GM19395 (cell line): Measurements from ENCODE around the gene ADAMTS4.

Source experiments
- ATAC-seq: cut with Tn5 transposase; IDR thresholded peaks from one replicate; pipeline ENCODE4 v1.9.1; 2021; ENCODE audit warnings: mild to moderate bottlenecking, moderate library complexity; ENCODE audit not compliant: unreplicated experiment

The ADAMTS4 gene

DNA sequence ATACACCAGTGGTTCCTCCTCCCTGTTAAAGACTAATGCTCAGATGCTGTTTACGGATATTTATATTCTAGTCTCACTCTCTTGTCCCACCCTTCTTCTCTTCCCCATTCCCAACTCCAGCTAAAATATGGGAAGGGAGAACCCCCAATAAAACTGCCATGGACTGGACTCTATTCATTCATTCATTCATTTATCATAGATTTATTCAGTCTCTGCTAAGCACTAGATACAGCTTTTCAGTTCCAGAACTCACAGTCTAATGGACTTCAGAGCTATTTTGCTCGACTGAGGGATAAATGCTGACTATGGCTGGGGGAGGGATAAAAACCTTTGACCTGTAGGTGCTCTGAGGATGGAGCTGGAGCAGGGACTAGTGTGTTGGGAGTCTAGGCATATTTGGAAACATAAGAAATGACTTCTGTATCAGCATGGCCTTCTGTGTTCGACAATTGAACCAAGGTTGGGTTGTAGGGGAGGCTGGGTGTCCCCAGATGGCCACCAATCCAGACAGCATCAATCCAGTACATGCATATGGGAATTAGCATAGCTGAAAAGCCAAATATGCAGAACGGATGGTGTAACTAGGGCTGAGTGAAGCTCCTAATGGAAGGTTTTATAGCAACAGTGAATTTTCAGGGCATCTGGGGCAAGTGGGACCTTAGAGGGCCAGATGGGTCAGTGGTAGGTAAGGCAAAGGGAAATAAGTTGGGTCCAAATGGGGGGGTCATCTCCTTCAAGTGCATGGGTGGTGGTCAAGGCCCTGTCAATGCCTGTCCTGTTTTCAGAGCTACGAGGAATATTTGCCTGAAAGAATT lies 20.4 kb upstream of the ADAMTS4 start:
- ATAC-seq, result no peak

DNA sequence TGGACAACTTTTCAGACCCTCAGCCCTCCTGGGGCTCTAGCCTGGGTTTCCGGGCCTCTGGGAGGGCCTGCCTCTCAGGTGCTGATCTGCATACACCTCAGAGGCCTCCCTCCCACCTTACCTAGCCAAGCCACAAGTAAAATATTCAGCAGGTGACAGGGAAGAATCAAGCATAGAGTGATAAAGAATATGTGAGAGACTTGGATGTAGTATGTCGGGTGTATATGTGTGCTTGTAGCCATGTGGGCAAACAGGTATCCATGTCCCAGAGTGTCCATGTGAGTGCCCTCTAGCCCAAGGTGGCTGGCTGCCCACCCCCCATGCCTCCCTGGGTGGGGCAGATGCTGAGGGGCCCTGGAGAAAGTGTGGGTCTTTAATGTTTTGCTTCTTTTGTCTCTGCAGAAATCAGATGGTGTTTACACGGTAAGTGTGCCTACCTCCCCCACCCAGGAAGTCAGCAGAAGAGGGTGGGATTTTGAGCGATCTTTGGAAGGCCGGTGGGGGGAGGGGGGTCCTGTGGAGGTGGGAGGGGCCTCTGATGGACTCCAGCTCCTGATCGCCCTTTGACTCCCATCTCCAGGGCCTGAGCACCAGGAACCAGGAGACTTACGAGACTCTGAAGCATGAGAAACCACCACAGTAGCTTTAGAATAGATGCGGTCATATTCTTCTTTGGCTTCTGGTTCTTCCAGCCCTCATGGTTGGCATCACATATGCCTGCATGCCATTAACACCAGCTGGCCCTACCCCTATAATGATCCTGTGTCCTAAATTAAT lies 19.6 kb upstream of the ADAMTS4 start:
- no peak for ATAC-seq

DNA sequence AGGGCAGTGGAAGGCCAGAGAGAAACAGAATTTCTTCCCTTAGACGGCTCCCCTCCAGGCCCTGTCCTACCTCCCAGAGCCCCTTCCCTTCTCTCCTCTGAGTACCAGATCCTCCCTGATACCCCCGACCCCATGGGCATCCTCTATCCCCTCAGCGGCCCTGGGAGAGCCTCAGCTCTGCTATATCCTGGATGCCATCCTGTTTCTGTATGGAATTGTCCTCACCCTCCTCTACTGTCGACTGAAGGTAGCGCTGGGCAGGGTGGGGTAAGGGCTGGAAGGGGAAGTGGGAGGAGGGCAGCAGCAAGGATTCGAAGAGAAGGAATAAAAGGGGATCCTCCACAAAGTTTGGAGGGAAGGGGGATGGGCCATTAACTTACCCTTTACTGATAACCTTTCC lies 19.0 kb upstream of the ADAMTS4 start:
- ATAC-seq, result no peak

DNA sequence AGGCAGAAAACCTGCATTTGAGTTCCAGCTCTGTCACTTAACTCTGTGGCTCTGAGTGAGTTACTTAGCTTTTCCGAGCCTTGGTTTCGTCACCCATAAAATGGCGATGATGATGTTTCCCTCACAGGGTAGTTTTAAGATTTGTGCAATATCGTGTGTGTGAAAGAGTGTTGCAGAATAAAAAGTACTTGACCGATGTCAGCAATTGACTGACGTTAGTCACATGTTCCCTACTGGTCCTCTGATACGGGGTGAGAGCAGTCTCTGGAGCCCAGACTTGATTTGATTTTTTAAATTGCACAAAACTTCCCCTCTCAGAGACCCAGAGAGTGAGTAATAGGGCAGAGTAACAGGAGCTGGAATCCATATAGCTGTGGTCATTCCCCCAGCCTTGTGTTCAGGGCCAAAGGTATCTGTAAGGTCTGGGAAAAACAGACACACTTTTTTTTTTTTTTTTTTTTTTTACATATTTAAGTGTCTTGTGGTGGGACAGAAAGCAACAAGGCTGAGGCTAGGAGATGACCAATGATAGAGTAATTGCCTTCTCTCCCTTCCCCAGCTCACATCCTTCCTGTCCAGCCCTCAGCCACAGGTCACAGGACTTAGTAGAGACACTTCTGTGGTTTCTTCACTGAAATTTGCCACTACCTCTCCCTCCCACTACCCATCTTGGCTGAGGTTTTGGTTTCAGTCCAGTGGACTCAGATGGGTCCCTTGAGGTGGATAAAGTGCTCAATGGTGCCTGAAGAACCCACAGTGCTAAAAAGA lies 18.3 kb upstream of the ADAMTS4 start:
- peak; percentile 93 for ATAC-seq

DNA sequence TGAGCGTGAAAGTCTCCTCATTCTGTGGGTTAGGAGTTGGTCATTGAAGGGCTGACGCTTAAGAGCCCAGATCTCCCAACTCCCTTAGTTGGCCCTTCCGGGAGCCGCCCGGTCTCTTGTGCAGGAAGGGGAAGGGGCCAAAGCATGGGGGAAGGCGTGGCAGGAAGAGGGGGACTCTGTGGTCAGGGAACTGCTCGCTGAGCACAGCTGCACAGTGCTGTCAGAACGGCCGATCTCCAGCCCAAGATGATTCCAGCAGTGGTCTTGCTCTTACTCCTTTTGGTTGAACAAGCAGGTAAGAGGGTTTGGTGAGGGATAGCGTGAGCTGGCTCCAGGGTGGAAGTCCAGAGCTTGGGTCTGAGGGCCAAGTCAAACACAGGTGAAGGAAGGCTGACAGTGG lies 16.2 kb upstream of the ADAMTS4 start, which contains the start of gene FCER1G:
TSS of gene FCER1G (plus strand) at position 220 of the 400 bp plus-strand sequence. CDS start at position 247, 27 bp downstream.
- no peak for ATAC-seq

DNA sequence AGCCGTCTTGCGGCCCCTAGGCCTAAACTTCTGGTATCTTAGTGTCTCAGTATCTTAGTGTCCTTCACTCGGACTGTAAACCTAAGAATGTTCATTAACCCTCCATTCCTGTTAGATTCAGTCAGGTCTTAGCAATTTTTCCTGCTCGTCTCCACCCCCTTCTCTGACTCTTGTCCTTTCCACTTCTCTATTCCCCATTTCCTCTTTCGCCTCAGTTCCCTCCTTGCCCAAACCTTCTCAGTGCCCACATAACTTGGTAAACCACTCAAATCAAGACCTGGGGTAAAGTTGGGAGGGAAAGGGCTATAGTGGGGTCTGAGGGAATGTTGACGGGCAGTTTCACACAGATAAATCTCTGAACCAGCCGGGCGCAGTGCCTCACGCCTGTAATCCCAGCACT lies 15.5 kb upstream of the ADAMTS4 start:
- ATAC-seq, result no peak

DNA sequence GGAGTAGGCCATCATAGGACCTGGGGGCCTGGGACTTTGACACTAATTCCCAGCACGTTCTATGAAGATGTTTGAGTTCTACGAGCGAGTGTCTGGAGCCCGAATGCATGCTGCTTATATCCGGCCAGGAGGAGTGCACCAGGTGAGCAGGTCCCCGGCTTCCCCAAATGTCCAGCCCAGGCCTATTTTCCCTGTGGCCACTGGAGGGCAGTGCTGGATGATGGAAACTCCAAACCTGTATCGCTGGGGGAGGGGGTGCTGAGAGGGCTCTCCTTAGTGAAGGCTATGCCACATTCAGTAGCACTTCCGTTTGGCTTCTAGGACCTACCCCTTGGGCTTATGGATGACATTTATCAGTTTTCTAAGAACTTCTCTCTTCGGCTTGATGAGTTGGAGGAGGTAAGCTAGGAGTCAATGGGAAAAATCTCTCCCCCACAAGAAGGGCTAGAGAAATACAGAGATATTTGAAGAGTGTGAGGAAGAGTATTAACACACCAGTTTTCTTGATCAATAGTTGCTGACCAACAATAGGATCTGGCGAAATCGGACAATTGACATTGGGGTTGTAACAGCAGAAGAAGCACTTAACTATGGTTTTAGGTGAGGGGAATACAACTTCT lies 11.0 kb upstream of the ADAMTS4 start:
- ATAC-seq, result no peak

DNA sequence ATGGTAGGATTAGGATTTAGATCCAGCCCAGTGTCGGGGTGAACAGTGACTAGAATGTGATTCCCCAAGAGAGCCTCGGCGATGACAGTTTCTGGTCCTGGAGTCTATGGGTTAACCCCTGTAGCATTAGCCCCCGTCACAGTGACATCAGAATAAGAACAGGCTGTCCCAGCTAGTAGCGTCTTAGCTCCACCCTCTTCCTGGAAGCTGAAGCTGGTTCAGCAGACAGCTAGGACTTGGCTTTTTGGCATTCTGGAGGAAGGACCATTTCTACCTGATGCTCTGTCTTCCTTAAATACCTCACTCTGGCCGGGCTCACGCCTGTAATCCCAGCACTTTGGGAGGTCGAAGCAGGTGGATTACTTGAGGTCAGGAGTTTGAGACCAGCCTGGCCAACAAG lies 8.3 kb upstream of the ADAMTS4 start:
- no peak for ATAC-seq

DNA sequence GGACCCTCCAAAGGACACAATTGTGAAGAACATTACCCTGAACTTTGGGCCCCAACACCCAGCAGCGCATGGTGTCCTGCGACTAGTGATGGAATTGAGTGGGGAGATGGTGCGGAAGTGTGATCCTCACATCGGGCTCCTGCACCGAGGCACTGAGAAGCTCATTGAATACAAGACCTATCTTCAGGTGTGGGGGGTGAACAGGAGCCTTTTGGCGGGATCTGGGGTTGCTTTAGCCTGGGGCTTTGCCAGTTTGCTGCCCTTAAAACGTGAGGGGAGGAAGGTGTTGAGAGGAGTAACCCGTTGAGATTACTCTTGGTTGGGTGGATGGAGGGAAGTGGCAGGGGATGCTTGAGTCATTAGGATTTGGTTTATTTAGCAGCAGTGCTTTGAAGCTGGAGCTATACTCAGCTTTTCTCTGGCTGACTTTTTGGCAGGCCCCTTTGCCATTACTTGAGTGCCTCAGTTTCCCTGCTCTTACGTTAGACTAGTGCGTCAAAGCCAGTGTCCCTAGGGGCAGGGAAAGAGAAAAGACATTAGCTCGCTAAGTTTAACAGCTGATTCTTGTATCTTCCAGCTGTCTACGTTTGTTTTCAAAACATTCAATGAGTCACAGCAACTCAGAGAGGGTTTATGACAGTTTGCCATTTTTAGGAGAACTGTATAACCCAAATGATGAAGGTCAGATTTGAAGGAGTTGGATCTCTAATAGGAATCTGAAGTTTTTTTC lies 7.7 kb upstream of the ADAMTS4 start:
- no peak for ATAC-seq

DNA sequence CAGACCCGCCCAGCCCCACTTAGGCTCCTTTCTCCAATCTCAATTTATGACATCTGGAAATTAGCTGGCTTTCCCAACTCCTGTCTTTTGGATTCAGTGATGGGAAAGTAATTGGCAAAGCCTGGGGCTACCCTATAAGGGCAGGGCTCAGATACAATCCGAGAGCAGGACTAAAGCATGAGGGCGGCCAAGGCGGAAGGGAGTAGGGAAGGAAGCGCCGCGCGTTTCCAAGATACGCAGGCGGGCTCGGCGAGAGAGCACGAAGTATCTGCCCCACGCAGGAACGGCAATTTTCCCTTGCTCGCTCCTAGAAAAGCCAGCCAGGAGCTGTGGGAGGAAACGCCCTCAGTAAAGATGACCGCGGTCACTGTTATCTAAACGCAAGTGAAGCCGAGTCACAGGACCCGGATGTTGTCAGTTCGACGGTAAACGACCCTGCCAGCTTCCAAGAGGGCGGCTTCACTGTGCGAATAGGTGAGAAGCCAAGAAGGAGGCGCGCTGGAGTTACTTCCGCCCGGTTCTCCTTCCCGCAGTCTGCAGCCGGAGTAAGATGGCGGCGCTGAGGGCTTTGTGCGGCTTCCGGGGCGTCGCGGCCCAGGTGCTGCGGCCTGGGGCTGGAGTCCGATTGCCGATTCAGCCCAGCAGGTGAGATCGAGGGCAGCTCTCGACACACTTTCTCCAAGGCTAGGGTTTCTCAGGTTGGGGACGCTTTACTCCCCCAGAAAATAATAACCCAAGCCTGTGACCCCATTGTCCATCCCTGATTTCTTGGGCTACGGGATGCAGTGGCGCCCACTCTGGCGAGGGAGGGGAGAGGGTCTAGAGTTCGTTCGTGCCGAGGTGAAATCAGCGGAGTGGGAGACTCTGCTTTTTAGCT lies 3.2 kb upstream of the ADAMTS4 start, which contains the start of gene NDUFS2:
TSS of gene NDUFS2 (plus strand) at position 532 of the 877 bp plus-strand sequence. CDS start at position 551, 19 bp downstream.
- ATAC-seq, result peak; percentile 96

DNA sequence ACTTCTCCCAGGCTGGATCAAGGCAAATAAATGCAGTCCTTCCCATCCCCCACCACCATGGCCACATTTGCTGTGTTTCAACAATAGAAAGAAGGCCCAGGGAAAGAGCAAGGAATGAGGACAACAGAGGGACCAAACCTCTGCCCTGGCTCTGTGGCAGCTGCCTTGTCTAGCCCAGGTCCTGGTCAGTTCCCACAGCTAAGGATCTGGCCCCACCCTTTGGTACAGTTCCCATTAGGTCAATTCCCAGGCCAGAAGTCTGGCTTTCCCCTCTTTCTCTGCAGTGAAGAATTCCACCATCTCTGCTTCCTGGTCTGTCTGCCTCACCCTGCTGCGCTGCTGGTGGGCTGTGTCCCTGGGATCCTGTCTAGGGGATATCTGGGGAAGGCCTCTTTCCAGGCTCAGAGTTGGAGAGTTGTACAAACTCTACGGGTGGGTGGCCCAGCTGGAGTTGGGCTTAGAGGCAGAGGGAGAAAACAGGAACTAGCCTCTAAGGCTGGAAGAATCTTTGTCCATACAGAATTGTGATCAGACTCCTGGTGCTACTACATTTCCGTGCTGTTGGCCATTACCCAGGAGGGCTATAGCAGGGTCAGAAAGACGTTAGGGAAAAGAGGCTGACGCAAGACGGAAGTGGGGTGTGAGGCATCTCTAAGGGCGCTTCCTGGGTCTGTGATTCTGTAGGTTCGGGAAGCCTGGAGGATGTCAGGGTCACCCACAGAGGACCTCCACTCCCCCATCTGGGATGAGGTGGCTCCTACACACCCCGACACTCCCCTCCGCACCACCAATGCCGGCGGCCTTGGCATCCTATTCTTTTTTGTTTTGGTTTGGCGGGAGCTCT lies 2.4 kb upstream of the ADAMTS4 start:
- no peak for ATAC-seq

DNA sequence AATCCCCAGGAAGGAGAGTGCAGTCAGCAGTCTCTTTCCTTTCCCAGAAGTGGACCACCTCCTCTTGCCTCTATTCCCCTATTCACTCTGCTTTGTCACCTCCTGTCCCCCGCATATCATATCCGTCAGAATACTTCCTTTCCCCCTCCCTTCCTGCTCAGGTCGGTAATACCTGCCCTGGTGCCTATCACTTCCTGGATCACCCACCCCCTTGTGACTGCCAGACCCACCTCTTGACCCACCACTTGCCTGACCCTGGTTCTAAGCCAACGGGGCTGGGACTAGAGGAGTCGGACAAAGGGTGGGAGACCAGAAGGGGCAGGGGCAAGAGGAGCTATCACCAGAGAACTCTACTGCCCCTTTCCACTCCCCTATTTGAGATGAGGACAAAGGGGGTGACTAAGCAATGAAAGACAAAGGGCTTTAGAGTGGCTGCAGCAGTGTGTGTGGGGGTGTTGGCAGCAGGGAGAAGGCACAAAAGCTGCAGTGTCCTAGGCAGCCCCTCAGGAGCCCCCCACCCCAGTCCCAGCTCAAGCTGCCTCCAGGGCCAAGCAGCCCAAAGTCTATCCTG lies 1.7 kb upstream of the ADAMTS4 start:
- no peak for ATAC-seq

DNA sequence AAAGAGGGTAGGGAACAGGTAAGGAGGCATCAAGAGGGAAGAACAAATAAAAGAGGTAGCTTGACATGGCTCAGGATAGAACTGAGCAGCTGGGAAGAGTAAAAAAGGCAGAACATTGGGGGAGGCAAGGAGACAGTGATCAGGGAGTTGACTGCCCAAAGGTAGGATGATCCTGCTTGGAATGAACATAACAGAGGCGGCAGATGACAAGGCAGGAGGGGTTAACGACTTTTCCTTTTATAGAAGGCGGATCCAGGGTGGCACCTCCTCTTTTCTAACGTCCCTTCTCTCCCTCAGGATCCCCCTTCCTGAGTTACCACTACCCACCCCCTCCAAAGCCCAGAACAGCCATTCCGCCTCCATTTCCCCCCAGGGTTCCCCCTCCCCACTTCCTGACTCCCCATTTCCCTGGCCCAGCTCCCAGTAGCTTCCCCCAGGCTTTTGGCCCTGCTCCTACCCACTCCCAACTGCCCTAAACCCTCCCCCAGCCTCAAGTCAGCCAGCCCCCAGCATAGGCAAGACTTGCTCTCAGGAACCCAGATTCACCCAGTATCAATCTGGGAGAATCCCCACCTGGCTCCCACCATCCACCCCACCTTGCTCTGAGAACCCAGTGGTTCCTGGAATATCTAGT lies 769 bp upstream of the ADAMTS4 start:
- no peak for ATAC-seq

DNA sequence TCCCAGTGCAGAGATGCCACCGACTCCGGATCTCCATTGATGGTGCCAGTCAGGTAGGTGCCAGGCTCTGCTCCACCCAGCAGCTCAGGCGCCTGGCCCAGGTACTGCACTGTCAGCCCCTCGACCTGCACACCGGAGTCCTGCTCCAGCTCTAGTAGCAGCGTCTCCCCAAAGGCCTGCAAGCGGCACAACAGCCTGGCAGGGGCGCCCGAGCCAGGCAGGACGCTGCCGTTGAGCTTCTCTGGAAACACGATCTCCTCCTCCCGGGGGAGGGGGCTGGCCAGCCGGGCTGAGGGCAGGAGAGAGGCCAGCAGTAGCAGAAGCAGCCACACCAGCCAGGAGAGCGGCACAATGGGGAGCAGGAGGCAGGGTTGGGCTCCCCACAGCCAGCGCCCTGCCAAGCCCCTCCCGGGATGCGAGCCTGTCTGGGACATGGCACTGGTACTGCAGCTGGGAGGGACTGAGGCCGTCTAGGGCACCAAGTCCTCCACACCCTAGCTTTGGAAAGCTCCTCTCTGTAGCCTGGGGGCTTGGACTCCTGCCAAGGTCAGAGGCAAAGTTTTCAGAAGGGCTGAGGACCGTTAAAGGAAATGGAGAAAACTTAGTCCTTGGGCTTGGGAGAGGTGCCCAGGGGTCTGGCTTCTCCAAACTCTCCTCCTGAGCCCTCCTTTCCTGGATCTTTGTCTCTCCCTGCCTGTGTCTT lies 509 bp downstream of the ADAMTS4 start:
- ATAC-seq, result no peak

DNA sequence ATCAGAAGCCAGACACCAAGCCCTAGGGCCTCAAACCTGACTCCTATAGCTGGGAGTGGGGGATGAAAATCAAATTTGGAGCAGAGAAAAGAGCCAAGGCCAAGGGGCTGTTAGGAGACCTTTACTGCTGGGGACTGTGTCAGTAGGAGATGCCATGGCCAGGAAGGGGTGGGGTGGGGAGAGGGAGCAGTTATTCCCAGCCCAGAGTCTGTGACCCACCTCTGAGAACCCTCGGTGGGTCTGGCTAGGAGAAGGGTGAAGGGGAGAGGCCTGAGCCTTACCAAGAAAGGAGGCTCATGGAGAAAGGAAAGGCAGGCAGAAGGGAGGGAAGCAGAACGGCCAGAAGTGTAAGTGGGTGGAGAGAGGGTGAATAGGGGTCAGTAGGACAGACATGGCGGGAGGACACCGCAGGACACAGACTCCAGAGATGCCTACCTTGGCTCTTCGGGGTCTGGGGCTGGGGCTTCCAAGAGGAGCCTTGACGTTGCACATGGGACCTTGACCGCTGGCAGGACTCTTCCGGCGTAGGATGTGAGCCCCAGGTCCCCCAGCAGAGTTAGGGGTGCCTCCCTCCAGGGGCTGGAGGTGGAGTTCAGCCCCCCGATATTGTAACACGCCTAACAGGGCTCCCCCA lies 1.2 kb downstream of the ADAMTS4 start:
- no peak for ATAC-seq
